HCT116 (cell line): ENCODE results near the gene SPSB3. TPM values are rescaled to one million over a fixed set of nuclear protein-coding genes. Genes with fewer than 3 reads are reported as not detected.

ENCODE experiments used
- ATAC-seq: fragments of 200-7000 bp; cut with Tn5 transposase; 2 replicates; pipeline ENCODE4 v1.9.1; 2020; ENCODE audit warnings: mild to moderate bottlenecking, moderate library complexity
- BruUV-seq: library from RNA; stranded (reverse); fragments of 400-500 nt; replicated peaks from 2 replicates; lab custom pipeline; 2021; lab: Mats Ljungman, UMichigan
- CTCF ChIA-PET: fragments of 300-600 bp; sonication (Branson Sonifier 250); formaldehyde crosslinking; loops from one replicate; lab custom pipeline; 2021; ENCODE audit warnings: antibody characterized with exemption; lab: Charles Lee
- POLR2A ChIA-PET: fragments of 300-600, 350-600 bp; sonication (Branson Sonifier 250); formaldehyde crosslinking; loops from one replicate; lab custom pipeline; 2021; ENCODE audit warnings: antibody characterized with exemption; lab: Charles Lee
- RAD21 ChIA-PET, 2 experiments: fragments of 300-600 bp; sonication (Branson Sonifier 250); formaldehyde crosslinking; loops; one replicate each; lab custom pipeline; 2023; ENCODE audit warnings: low total read pairs in 2 of 2; ENCODE audit not compliant: uncharacterized antibody in 2 of 2, unreplicated experiment in 2 of 2, low non-redundant PET in 1 of 2; lab: Charles Lee
- DNase-seq: peaks from one replicate; pipeline ENCODE4 v3.0.0-alpha.2; 2010; ENCODE audit warnings: low read depth, low spot score
- H2AFZ ChIP-seq: fragments of 200-600 bp; shearing (Covaris generic), sonication (generic); 2 replicates; pipeline ENCODE4 v1.6.1; 2017; ENCODE audit warnings: low read depth, mixed run types, mixed read lengths, antibody characterized with exemption, low read length; ENCODE audit not compliant: poor library complexity, severe bottlenecking
- H3K27ac ChIP-seq: 2 replicates; pipeline ENCODE4 v1.5.1; 2012; ENCODE audit warnings: low read depth, low read length
- H3K27me3 ChIP-seq: fragments of 200-600 bp; sonication (generic); 2 replicates; pipeline ENCODE4 v1.6.1; 2016; ENCODE audit warnings: mixed run types, low read length, mixed read lengths; ENCODE audit not compliant: insufficient read depth
- H3K36me3 ChIP-seq, 2 experiments: fragments of 200-500 bp in 1 of 2; fragments of 200-600 bp in 1 of 2; sonication (Bioruptor generic) in 1 of 2; sonication (generic) in 1 of 2; 2 replicates each; pipeline versions ENCODE4 v1.5.1 to v1.6.1; 2014 to 2016; ENCODE audit warnings: low read length in 2 of 2, inconsistent platforms in 1 of 2, mixed read lengths in 1 of 2, mixed run types in 1 of 2; ENCODE audit not compliant: insufficient read depth in 2 of 2, control insufficient read depth in 1 of 2
- H3K4me1 ChIP-seq, 2 experiments: fragments of 200-600 bp in 1 of 2; sonication (generic) in 1 of 2; 2 replicates each; pipeline versions ENCODE4 v1.5.1 to v1.6.1; 2012 to 2017; ENCODE audit warnings: low read length in 2 of 2, inconsistent platforms in 1 of 2, mild to moderate bottlenecking in 1 of 2, mixed read lengths in 1 of 2, mixed run types in 1 of 2, moderate library complexity in 1 of 2; ENCODE audit not compliant: insufficient read depth in 2 of 2, control insufficient read depth in 1 of 2
- H3K4me2 ChIP-seq: fragments of 200-600 bp; sonication (generic); 2 replicates; pipeline ENCODE4 v1.6.1; 2017; ENCODE audit warnings: mixed run types, low read length, mixed read lengths
- H3K4me3 ChIP-seq, 2 experiments: fragments of 200-600 bp in 1 of 2; sonication (generic) in 1 of 2; replicated peaks in 1 of 2; 2 replicates each; pipeline ENCODE4 v1.5.1; 2011 to 2016; ENCODE audit warnings: low read length in 2 of 2, control low read depth in 1 of 2, low read depth in 1 of 2, mild to moderate bottlenecking in 1 of 2, mixed read lengths in 1 of 2, mixed run types in 1 of 2
- H3K79me2 ChIP-seq: fragments of 200-600 bp; sonication (generic); 2 replicates; pipeline ENCODE4 v1.6.1; 2017; ENCODE audit warnings: mild to moderate bottlenecking, mixed run types, low read length, moderate library complexity, mixed read lengths; ENCODE audit not compliant: insufficient read depth
- H3K9ac ChIP-seq: fragments of 200-600 bp; sonication (generic); 2 replicates; pipeline ENCODE4 v1.6.1; 2016; ENCODE audit warnings: low read length, mixed read lengths
- H3K9me2 ChIP-seq: fragments of 200-600 bp; sonication (generic), shearing (Covaris generic); 2 replicates; pipeline ENCODE4 v1.6.1; 2017; ENCODE audit warnings: mixed run types, mild to moderate bottlenecking, moderate library complexity; ENCODE audit not compliant: insufficient read depth
- H3K9me3 ChIP-seq, 2 experiments: fragments of 200-500 bp in 1 of 2; fragments of 200-600 bp in 1 of 2; sonication (Bioruptor generic) in 1 of 2; sonication (generic) in 1 of 2; 2 replicates each; pipeline ENCODE4 v1.6.1; 2014 to 2017; ENCODE audit warnings: low read length in 2 of 2, mixed read lengths in 2 of 2, inconsistent platforms in 1 of 2, low read depth in 1 of 2, mild to moderate bottlenecking in 1 of 2, mixed run types in 1 of 2, moderate library complexity in 1 of 2; ENCODE audit not compliant: control insufficient read depth in 1 of 2, insufficient read depth in 1 of 2
- H4K20me1 ChIP-seq: fragments of 200-600 bp; sonication (generic), shearing (Covaris generic); 2 replicates; pipeline ENCODE4 v1.6.1; 2017; ENCODE audit warnings: mixed run types, mild to moderate bottlenecking, moderate library complexity; ENCODE audit not compliant: insufficient read depth
- EGR1 ChIP-seq: IDR thresholded peaks from 2 replicates; pipeline ENCODE4 v1.6.1; 2012; ENCODE audit warnings: low read depth
- ELF1 ChIP-seq: IDR thresholded peaks from 2 replicates; pipeline ENCODE4 v1.6.1; 2012; ENCODE audit warnings: low read depth, borderline replicate concordance
- JUND ChIP-seq: IDR thresholded peaks from 2 replicates; pipeline ENCODE4 v1.6.1; 2012
- POLR2AphosphoS5 ChIP-seq: IDR thresholded peaks from 2 replicates; pipeline ENCODE4 v1.6.1; 2011; ENCODE audit warnings: mild to moderate bottlenecking, low read depth, low read length, moderate library complexity
- RAD21 ChIP-seq: IDR thresholded peaks from 2 replicates; pipeline ENCODE4 v1.6.1; 2012; ENCODE audit warnings: low read depth, mild to moderate bottlenecking
- SIN3A ChIP-seq: IDR thresholded peaks from 2 replicates; pipeline ENCODE4 v1.6.1; 2012; ENCODE audit warnings: low read depth
- SP1 ChIP-seq: IDR thresholded peaks from 2 replicates; pipeline ENCODE4 v1.6.1; 2012; ENCODE audit warnings: low read depth
- TCF7L2 ChIP-seq: IDR thresholded peaks from 2 replicates; pipeline ENCODE4 v1.7.0; 2011; ENCODE audit warnings: borderline replicate concordance, inconsistent platforms; ENCODE audit not compliant: insufficient read depth, insufficient read length; ENCODE audit errors: extremely low read depth
- YY1 ChIP-seq: IDR thresholded peaks from 2 replicates; pipeline ENCODE4 v1.6.1; 2011; ENCODE audit warnings: low read length, low read depth, moderate library complexity, mild to moderate bottlenecking; ENCODE audit not compliant: insufficient replicate concordance; ENCODE audit errors: extremely low read depth
- ZFX ChIP-seq: fragments of 450-650 bp; IDR thresholded peaks from 2 replicates; pipeline ENCODE4 v1.6.1; 2017
- intact Hi-C: fragments of 100-400 bp; cut with micrococcal nuclease; formaldehyde crosslinking; loops from 2 replicates; pipeline ENCODE4 v1.10.0; 2022
- total RNA-seq: library from RNA; stranded (reverse); gene quantifications from one replicate; pipeline ENCODE4 v1.2.1, GENCODE V29; 2021; ENCODE audit not compliant: unreplicated experiment
- TF ChIP-seq, protein P1 (sequence below): IDR thresholded peaks from 2 replicates; pipeline ENCODE4 v1.6.1; 2012
- TF ChIP-seq, protein P2 (sequence below): IDR thresholded peaks from 2 replicates; pipeline ENCODE4 v1.6.1; 2012
- TF ChIP-seq, protein P3 (sequence below), 3 experiments: fragments of 200-600 bp in 1 of 3; sonication (generic) in 1 of 3; IDR thresholded peaks in 2 of 3; conservative IDR thresholded peaks in 1 of 3; 2 replicates each; pipeline ENCODE4 v1.5.1; 2012 to 2017; ENCODE audit warnings: low read depth in 2 of 3, low read length in 2 of 3, antibody characterized with exemption in 1 of 3, borderline replicate concordance in 1 of 3, control low read depth in 1 of 3, mild to moderate bottlenecking in 1 of 3, mixed read lengths in 1 of 3, mixed run types in 1 of 3, moderate library complexity in 1 of 3; ENCODE audit not compliant: insufficient read depth in 1 of 3

Gene SPSB3
- total RNA-seq, 1 experiment from 2014 or later, result 31.6 TPM

DNA sequence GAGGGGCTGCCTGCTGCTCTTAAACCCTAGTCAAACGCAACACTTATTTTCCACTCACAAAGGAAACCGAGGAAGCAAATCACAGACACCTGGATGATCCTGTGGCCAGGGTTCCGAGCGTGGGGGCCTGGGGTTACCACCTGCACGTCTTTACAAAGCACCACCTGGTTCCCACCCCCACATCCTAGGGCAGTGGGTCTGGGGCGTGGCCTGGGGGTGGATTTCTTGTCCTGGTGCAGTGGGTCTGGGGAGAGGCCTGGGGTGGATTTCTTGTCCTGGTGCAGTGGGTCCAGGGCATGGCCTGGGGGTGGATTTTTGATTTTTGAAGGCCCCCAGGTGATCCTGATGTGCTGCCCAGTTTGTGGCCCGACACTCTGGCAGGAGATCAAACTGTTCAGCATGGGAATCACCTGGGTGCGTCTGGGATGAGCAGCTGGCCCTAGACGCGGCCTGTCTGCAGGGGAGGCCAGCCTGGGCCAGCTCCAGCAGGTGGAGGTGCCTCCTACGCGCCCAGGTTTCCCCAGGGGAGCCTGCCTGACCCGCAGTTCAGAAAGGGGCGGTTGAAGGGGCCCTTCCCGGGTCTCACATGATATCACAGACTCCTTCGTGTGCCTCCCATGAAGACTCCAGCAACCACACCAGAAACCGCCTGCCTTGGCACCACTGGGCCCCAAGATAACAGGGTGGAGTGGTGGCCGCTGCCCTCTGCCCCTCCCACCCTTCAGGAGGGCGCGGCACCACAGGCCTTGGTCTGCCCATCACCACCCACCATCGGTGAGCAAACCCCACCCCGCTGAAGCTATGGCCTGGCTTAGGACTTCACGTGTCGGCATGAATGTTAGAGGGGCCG lies 38.0 kb upstream of the SPSB3 start:
- Histone ChIP-seq H4K20me1 (no peaks in the 10 kb centered on the region), H3K9me2 (no peaks in the 10 kb centered on the region), H3K4me2 (no peak overlapping the region), H3K79me2 (no peaks in the 10 kb centered on the region), H2AFZ (no peak overlapping the region), H3K4me1 (peaks cover 1 to 2% of the 10 kb centered on the region in 2 experiments; a peak in 3 of 4 replicates), H3K9ac (no peak overlapping the region), H3K9me3 (no peaks in the 10 kb centered on the region), H3K27ac (no peak overlapping the region), H3K36me3 (0 out of 4 replicates have a peak, but pooled peaks cover 2 to 5% of the 10 kb centered on the region in 2 experiments), H3K27me3 (no peaks in the 10 kb centered on the region), H3K4me3 (no peak overlapping the region)
- intact Hi-C loops, result no loop called here
- no peak for ATAC-seq
- BruUV-seq, result no TSS peak
- CTCF ChIA-PET, result no interaction called here
- no peak for DNase-seq
- TF ChIP-seq POLR2AphosphoS5 (no peak), ELF1 (no peak), SIN3A (no peak), TCF7L2 (no peak), ZFX (no peak), RAD21 (no peak), SP1 (no peak), EGR1 (no peak), JUND (no peak), YY1 (no peak)
- TF ChIP-seq, protein P1, sequence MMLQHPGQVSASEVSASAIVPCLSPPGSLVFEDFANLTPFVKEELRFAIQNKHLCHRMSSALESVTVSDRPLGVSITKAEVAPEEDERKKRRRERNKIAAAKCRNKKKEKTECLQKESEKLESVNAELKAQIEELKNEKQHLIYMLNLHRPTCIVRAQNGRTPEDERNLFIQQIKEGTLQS, result no peak
- TF ChIP-seq, protein P2, sequence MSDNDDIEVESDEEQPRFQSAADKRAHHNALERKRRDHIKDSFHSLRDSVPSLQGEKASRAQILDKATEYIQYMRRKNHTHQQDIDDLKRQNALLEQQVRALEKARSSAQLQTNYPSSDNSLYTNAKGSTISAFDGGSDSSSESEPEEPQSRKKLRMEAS, result no peak
- TF ChIP-seq, protein P3, sequence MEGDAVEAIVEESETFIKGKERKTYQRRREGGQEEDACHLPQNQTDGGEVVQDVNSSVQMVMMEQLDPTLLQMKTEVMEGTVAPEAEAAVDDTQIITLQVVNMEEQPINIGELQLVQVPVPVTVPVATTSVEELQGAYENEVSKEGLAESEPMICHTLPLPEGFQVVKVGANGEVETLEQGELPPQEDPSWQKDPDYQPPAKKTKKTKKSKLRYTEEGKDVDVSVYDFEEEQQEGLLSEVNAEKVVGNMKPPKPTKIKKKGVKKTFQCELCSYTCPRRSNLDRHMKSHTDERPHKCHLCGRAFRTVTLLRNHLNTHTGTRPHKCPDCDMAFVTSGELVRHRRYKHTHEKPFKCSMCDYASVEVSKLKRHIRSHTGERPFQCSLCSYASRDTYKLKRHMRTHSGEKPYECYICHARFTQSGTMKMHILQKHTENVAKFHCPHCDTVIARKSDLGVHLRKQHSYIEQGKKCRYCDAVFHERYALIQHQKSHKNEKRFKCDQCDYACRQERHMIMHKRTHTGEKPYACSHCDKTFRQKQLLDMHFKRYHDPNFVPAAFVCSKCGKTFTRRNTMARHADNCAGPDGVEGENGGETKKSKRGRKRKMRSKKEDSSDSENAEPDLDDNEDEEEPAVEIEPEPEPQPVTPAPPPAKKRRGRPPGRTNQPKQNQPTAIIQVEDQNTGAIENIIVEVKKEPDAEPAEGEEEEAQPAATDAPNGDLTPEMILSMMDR (IDR thresholded peaks at IDR 0.05 in 2 of 3, conservative IDR thresholded peaks at IDR 0.05 in 1 of 3; ENCODE audit: borderline replicate concordance in 1 of 3, insufficient read depth in 1 of 3, low read depth in 2 of 3, low read length in 2 of 3), result no peak
- RAD21 ChIA-PET, result no interaction called here
- POLR2A ChIA-PET, result no interaction called here
